ENCODE data around the gene TOP2A. TPM values are rescaled to one million over a fixed set of nuclear protein-coding genes. Genes with fewer than 3 reads are reported as not detected.

Gene TOP2A, protein sequence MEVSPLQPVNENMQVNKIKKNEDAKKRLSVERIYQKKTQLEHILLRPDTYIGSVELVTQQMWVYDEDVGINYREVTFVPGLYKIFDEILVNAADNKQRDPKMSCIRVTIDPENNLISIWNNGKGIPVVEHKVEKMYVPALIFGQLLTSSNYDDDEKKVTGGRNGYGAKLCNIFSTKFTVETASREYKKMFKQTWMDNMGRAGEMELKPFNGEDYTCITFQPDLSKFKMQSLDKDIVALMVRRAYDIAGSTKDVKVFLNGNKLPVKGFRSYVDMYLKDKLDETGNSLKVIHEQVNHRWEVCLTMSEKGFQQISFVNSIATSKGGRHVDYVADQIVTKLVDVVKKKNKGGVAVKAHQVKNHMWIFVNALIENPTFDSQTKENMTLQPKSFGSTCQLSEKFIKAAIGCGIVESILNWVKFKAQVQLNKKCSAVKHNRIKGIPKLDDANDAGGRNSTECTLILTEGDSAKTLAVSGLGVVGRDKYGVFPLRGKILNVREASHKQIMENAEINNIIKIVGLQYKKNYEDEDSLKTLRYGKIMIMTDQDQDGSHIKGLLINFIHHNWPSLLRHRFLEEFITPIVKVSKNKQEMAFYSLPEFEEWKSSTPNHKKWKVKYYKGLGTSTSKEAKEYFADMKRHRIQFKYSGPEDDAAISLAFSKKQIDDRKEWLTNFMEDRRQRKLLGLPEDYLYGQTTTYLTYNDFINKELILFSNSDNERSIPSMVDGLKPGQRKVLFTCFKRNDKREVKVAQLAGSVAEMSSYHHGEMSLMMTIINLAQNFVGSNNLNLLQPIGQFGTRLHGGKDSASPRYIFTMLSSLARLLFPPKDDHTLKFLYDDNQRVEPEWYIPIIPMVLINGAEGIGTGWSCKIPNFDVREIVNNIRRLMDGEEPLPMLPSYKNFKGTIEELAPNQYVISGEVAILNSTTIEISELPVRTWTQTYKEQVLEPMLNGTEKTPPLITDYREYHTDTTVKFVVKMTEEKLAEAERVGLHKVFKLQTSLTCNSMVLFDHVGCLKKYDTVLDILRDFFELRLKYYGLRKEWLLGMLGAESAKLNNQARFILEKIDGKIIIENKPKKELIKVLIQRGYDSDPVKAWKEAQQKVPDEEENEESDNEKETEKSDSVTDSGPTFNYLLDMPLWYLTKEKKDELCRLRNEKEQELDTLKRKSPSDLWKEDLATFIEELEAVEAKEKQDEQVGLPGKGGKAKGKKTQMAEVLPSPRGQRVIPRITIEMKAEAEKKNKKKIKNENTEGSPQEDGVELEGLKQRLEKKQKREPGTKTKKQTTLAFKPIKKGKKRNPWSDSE (N-terminal part only)
- polyA plus RNA-seq = 5.3 and 7.8 TPM in 2 replicates
- polyA minus RNA-seq = 4.6 and 8.1 TPM in 2 replicates

GRCh38 chr17:40417609-40418427 is at the start of gene TOP2A:
Gene TOP2A (minus strand): TSS chr17:40417896. CDS start chr17:40417791, 105 bp downstream.
- TF ChIP-seq CTCF (IDR thresholded peaks at IDR 0.05; ENCODE audit: poor library complexity, severe bottlenecking) (peak; percentile 49), POLR2AphosphoS5 (IDR thresholded peaks at IDR 0.05) (peak; percentile 47), EP300 (conservative IDR thresholded peaks at IDR 0.05; ENCODE audit: poor library complexity, severe bottlenecking) (no peak), MXI1 (conservative IDR thresholded peaks at IDR 0.05; ENCODE audit: poor library complexity, severe bottlenecking) (peak; percentile 96)
- H3K27ac ChIP-seq (ENCODE audit: low read length) = peak within 1 kb of the TSS; percentile 15

DNA sequence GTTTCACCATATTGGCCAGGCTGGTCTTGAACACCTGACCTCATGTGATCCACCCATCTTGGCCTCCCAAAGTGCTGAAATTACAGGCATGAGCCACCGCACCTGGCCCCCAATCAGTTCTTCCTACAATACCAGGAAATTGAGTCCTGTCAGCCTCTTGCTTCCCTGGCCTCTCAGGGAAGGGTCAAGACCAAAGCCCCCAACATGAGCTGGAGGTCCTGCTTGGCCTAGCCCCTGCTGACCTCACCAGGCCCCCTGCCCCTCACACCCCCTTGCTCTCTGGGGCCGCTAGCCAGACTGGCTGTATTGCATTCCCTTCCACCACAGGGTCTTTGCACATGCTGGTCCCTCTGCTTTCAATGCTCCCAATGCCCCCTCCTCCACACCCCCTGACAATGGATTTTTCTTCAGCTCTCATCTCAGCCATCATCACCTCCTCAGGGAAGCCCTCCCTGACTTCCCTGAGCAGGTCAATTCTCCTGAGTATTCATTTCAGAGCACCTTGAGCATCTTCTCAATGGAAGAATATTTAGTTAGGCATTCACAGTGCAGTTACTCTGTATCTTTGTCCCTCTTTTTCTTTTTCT is 49.7 kb upstream of the TOP2A start:
- no peak overlapping the region for H2AFZ ChIP-seq (ENCODE audit: low read depth, low read length)
- peaks cover 3% of the 10 kb centered on the region for H3K9me3 ChIP-seq (ENCODE audit: low read length)
- H3F3A ChIP-seq (ENCODE audit: insufficient read depth, low read length, poor library complexity, severe bottlenecking) = no peaks in the 10 kb centered on the region
- no peak overlapping the region for H3K4me3 ChIP-seq (ENCODE audit: low read length)
- no peak overlapping the region for H3K27ac ChIP-seq (ENCODE audit: low read length)
- H3K4me2 ChIP-seq (ENCODE audit: low read length) = no peak overlapping the region
- TF ChIP-seq MXI1 (conservative IDR thresholded peaks at IDR 0.05; ENCODE audit: poor library complexity, severe bottlenecking) = no peak
- TF ChIP-seq SMC3 (conservative IDR thresholded peaks at IDR 0.05; ENCODE audit: poor library complexity) = no peak
- TF ChIP-seq REST (IDR thresholded peaks at IDR 0.05; ENCODE audit: borderline replicate concordance) = no peak
- no peak for TF ChIP-seq TAF1 (IDR thresholded peaks at IDR 0.05; ENCODE audit: low read depth)
- no peaks in the 10 kb centered on the region for H3K27me3 ChIP-seq (ENCODE audit: insufficient read depth, low read depth, low read length)
- no peaks in the 10 kb centered on the region for H4K20me1 ChIP-seq (ENCODE audit: insufficient read depth)
- no peak overlapping the region for H3K9ac ChIP-seq (ENCODE audit: low read length)
- H3K79me2 ChIP-seq (replicated peaks; ENCODE audit: insufficient read depth, low read length) = no peaks in the 10 kb centered on the region
- no peaks in the 10 kb centered on the region for H3K9me2 ChIP-seq (ENCODE audit: insufficient read depth, low read length)
- no peaks in the 10 kb centered on the region for H3K36me3 ChIP-seq (ENCODE audit: insufficient read depth, low read length)

More at GRCh38 chr17:40417609-40418427, at the start of gene TOP2A:
- H3K9ac ChIP-seq (ENCODE audit: low read length) = peak within 1 kb of the TSS; percentile 49
- no peaks in the 10 kb centered on the region for H3K9me3 ChIP-seq (ENCODE audit: low read length)
- peak within 1 kb of the TSS; percentile 79 for H3K4me3 ChIP-seq (ENCODE audit: low read length)
- H3K27me3 ChIP-seq (ENCODE audit: insufficient read depth, low read depth, low read length) = no peaks in the 10 kb centered on the region
- no peaks in the 10 kb centered on the region for H3F3A ChIP-seq (ENCODE audit: insufficient read depth, low read length, poor library complexity, severe bottlenecking)
- no peaks in the 10 kb centered on the region for H3K9me2 ChIP-seq (ENCODE audit: insufficient read depth, low read length)
- no peak within 1 kb of the TSS for H2AFZ ChIP-seq (ENCODE audit: low read depth, low read length)
- H4K20me1 ChIP-seq (ENCODE audit: insufficient read depth) = no peaks in the 10 kb centered on the region
- no peaks in the 10 kb centered on the region for H3K36me3 ChIP-seq (ENCODE audit: insufficient read depth, low read length)
- H3K79me2 ChIP-seq (replicated peaks; ENCODE audit: insufficient read depth, low read length) = peaks cover 22% of the 10 kb centered on the region
- H3K4me2 ChIP-seq (ENCODE audit: low read length) = peak within 1 kb of the TSS; percentile 77

Data from neural cell (in vitro differentiated cells).